CD8-positive, alpha-beta memory T cell (primary cell): ENCODE data around the gene VRK2. TPM values are rescaled to one million over a fixed set of nuclear protein-coding genes. Genes with fewer than 3 reads are reported as not detected.
A peak's percentile ranks its signal among the peaks of the same experiment; 100 is the strongest.
"Not testable (repeated sequence)": the region's sequence is repeated elsewhere in the genome, so short reads cannot be mapped to it uniquely, and the experiment has no call there.

Source experiments
- CTCF ChIA-PET: fragments of 350-600 bp; sonication (Branson Sonifier 250); formaldehyde crosslinking; loops from one replicate; lab custom pipeline; 2021; ENCODE audit warnings: antibody characterized with exemption; lab: Charles Lee
- POLR2A ChIA-PET: fragments of 350-600 bp; sonication (Branson Sonifier 250); formaldehyde crosslinking; loops from one replicate; lab custom pipeline; 2021; ENCODE audit warnings: antibody characterized with exemption; lab: Charles Lee
- DNase-seq, 5 donors: peaks; one replicate each; pipeline versions ENCODE4 v3.0.0 to v3.0.0-alpha.2; 2020 to 2022; ENCODE audit warnings: mixed read lengths in 1 of 5
- H3K27ac ChIP-seq: one replicate; pipeline ENCODE4 v1.7.0; 2013; ENCODE audit warnings: low read depth, mild to moderate bottlenecking, low read length, moderate library complexity
- H3K27me3 ChIP-seq: 2 replicates; pipeline ENCODE4 v1.7.0; 2013; ENCODE audit warnings: low read length, mild to moderate bottlenecking; ENCODE audit not compliant: insufficient read depth, poor library complexity, severe bottlenecking
- H3K36me3 ChIP-seq: 2 replicates; pipeline ENCODE4 v1.7.0; 2013; ENCODE audit warnings: mild to moderate bottlenecking, low read length, moderate library complexity; ENCODE audit not compliant: insufficient read depth
- H3K4me1 ChIP-seq: 2 replicates; pipeline ENCODE4 v1.7.0; 2013; ENCODE audit warnings: mild to moderate bottlenecking, low read length, moderate library complexity; ENCODE audit not compliant: insufficient read depth
- H3K4me3 ChIP-seq: 2 replicates; pipeline ENCODE4 v1.7.0; 2013; ENCODE audit warnings: mild to moderate bottlenecking, low read length
- H3K9me3 ChIP-seq: 2 replicates; pipeline ENCODE4 v1.7.0; 2013; ENCODE audit warnings: mild to moderate bottlenecking, low read length
- H3K27ac Mint-ChIP-seq, 8 donors: one replicate each; pipeline ENCODE4 v1.8.0; 2020 to 2021; ENCODE audit warnings: mixed read lengths in 8 of 8, mild to moderate bottlenecking in 6 of 8, inconsistent platforms in 3 of 8, moderate library complexity in 3 of 8
- H3K27me3 Mint-ChIP-seq, 2 donors: one replicate each; pipeline ENCODE4 v1.8.0; 2020 to 2021; ENCODE audit warnings: mixed read lengths in 2 of 2, mild to moderate bottlenecking in 1 of 2, moderate library complexity in 1 of 2
- H3K36me3 Mint-ChIP-seq, 3 donors: one replicate each; pipeline ENCODE4 v1.8.0; 2020 to 2021; ENCODE audit warnings: mixed read lengths in 3 of 3, inconsistent platforms in 1 of 3, mild to moderate bottlenecking in 1 of 3
- H3K4me1 Mint-ChIP-seq, 3 donors: one replicate each; pipeline ENCODE4 v1.8.0; 2020 to 2021; ENCODE audit warnings: mixed read lengths in 3 of 3, inconsistent platforms in 1 of 3, mild to moderate bottlenecking in 1 of 3
- H3K4me3 Mint-ChIP-seq, 7 donors: one replicate each; pipeline ENCODE4 v1.8.0; 2020 to 2021; ENCODE audit warnings: mixed read lengths in 7 of 7, mild to moderate bottlenecking in 6 of 7, moderate library complexity in 4 of 7, inconsistent platforms in 2 of 7
- H3K9me3 Mint-ChIP-seq, 5 donors: one replicate each; pipeline ENCODE4 v1.8.0; 2020 to 2022; ENCODE audit warnings: mixed read lengths in 5 of 5, mild to moderate bottlenecking in 3 of 5, moderate library complexity in 2 of 5, inconsistent platforms in 1 of 5
- polyA plus RNA-seq: library from polyadenylated mRNA; unstranded; fragments of 300-500 nt; fragmentation: Illumina TruSeq; gene quantifications from one replicate; pipeline ENCODE4 v1.2.3, GENCODE V29; 2021
- total RNA-seq, 2 experiments: library from RNA; stranded (reverse); gene quantifications; one replicate each; pipeline ENCODE4 v1.2.3, GENCODE V29; 2021

VRK2 gene
- total and polyA plus RNA-seq, 3 experiments from 2014 or later: 21.8 to 30.4 (median 27.6) TPM

DNA sequence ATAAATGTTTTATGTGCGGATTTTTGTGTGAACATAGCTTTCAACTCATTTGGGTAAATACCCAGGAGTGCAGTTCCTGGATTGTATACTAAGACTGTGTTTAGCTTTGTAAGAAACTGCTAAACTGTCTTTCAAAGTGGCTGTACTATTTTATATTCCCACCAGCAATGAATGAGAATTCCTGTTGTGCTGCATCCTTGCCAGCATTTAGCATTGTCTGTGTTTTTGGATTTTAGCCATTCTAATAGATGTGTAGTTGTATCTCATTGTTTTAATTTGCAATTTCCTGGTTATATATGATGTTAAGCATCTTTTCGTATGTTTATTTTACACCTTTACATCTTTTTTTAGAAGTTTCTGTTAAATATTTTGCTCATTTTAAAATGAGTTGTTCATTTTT lies 24.2 kb downstream of the VRK2 start:
- Histone ChIP-seq H3K27me3 (no peaks in the 10 kb centered on the region), H3K4me1 (no peaks in the 10 kb centered on the region), H3K4me3 (no peak overlapping the region), H3K9me3 (no peaks in the 10 kb centered on the region), H3K27ac (no peak overlapping the region), H3K36me3 (no peaks in the 10 kb centered on the region)
- DNase-seq: no peak
- Mint-ChIP-seq H3K9me3 (peaks cover 0 to 8% (median 6%) of the 10 kb centered on the region in 5 donors), H3K27me3 (no peaks in the 10 kb centered on the region), H3K27ac (no peak overlapping the region), H3K4me1 (peaks cover 28 to 74% (median 56%) of the 10 kb centered on the region in 3 donors), H3K4me3 (no peak overlapping the region), H3K36me3 (peaks cover 20 to 23% (median 22%) of the 10 kb centered on the region in 3 donors)
- CTCF ChIA-PET: no interaction called here
- POLR2A ChIA-PET: no interaction called here

DNA sequence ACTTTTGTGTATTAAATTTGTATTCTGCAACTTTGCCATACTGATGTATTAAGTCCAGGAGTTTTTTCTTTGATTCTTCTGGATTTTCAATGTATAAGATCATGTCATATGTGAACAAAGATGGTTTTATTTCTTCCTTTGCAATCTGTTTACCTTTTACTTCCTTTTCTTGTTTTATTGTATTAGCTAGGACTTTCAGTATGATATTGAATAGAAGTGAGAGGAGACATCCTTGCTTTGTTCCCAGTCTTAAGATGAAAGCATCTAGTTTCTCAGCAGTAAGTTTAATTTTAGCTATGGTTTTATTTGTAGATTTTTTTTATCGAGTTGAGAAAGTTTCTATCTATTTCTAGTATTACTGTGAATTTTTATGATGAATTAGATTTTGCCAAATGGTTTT lies 25.5 kb downstream of the VRK2 start:
- POLR2A ChIA-PET: no interaction called here
- no peaks in the 10 kb centered on the region for H3K36me3 ChIP-seq

DNA sequence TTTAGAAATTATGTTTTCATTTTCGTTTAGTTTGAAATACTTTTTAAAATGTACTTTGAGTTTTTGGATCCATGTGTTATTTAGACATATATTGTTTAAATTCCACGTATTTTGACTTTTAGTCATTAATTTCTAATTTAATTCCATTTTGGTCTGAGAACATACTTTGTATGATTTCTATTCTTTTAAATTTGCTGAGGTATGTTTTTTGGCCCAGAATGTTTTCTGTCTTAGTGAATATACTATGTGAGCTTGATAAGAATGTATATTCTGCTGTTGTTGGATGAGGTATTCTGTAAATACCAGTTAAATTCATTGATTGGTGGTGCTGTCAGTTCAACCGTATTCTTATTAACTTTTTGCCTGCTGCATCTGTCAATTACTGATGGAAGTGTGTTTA lies 26.4 kb downstream of the VRK2 start:
- POLR2A ChIA-PET: no interaction called here
- no peak overlapping the region for H3K4me3 Mint-ChIP-seq
- no peak for DNase-seq
- peaks cover 17 to 24% (median 21%) of the 10 kb centered on the region in 3 donors for H3K36me3 Mint-ChIP-seq
- CTCF ChIA-PET: no interaction called here
- Histone ChIP-seq H3K4me1 (no peaks in the 10 kb centered on the region), H3K27ac (no peak overlapping the region), H3K36me3 (no peaks in the 10 kb centered on the region), H3K4me3 (no peak overlapping the region), H3K27me3 (no peaks in the 10 kb centered on the region), H3K9me3 (no peaks in the 10 kb centered on the region)
- peaks cover 0 to 8% (median 6%) of the 10 kb centered on the region in 5 donors for H3K9me3 Mint-ChIP-seq
- H3K4me1 Mint-ChIP-seq: peaks cover 26 to 67% (median 47%) of the 10 kb centered on the region in 3 donors
- no peaks in the 10 kb centered on the region for H3K27me3 Mint-ChIP-seq
- peak overlapping the region in 1 of 8 donors; percentile 46 for H3K27ac Mint-ChIP-seq

More for the DNA sequence above, 25.5 kb downstream of the VRK2 start:
- Histone ChIP-seq H3K4me1 (no peaks in the 10 kb centered on the region), H3K9me3 (no peaks in the 10 kb centered on the region), H3K27me3 (no peaks in the 10 kb centered on the region), H3K4me3 (no peak overlapping the region), H3K27ac (no peak overlapping the region)
- no peak overlapping the region for H3K4me3 Mint-ChIP-seq
- peaks cover 20 to 65% (median 43%) of the 10 kb centered on the region in 3 donors for H3K4me1 Mint-ChIP-seq
- no peaks in the 10 kb centered on the region for H3K27me3 Mint-ChIP-seq
- H3K36me3 Mint-ChIP-seq: peaks cover 17 to 22% (median 21%) of the 10 kb centered on the region in 3 donors
- H3K9me3 Mint-ChIP-seq: peaks cover 0 to 8% (median 6%) of the 10 kb centered on the region in 5 donors
- peak overlapping the region in 2 of 8 donors; percentile 39 for H3K27ac Mint-ChIP-seq
- CTCF ChIA-PET: no interaction called here
- DNase-seq: no peak

DNA sequence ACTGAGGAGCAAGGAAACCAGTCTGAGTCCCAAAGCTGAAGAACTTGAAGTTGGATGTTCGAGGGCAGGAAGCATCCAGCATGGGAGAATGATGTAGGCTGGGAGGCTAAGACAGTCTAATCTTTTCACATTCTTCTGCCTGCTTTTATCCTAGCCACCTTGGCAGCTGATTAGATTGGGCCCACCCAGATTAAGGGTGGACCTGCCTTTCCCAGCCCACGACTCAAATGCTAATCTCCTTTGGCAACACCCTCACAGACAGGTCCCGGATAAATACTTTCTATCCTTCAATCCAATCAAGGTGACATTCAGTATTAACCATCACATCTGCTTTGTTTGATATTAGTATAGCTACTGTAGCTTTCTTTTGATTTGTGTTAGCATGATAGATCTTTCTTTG lies 27.1 kb downstream of the VRK2 start:
- H3K36me3 ChIP-seq: no peaks in the 10 kb centered on the region
- H3K4me3 ChIP-seq: no peak overlapping the region
- no peak overlapping the region for H3K27ac ChIP-seq
- ChIA-PET POLR2A (no interaction called here), CTCF (no interaction called here)
- Mint-ChIP-seq H3K36me3 (peaks cover 10 to 17% (median 15%) of the 10 kb centered on the region in 3 donors), H3K9me3 (peaks cover 0 to 6% (median 0%) of the 10 kb centered on the region in 5 donors), H3K27me3 (no peaks in the 10 kb centered on the region), H3K4me1 (peaks cover 25 to 66% (median 39%) of the 10 kb centered on the region in 3 donors), H3K4me3 (no peak overlapping the region), H3K27ac (peak overlapping the region in 2 of 8 donors; percentile 21 to 57)
- no peak for DNase-seq
- H3K4me1 ChIP-seq: no peaks in the 10 kb centered on the region
- H3K9me3 ChIP-seq: no peaks in the 10 kb centered on the region
- no peaks in the 10 kb centered on the region for H3K27me3 ChIP-seq

DNA sequence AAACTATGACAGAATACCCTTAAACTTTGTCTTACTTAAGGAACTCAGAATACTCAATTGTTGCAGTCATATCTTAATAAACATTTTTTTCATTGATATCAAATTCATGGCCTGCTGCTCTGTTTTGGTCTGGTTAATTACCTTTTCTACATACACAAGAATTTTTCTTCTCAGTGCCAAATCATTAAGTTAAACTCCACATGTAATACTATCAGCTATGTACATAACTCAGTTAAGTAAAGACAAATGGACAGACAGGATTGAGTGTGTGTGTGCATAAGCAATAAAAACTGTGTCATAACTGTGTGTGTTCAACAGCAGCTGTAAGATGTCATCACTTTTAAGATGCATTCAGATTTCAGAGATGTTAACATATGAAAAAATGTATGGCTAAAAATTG lies 34.4 kb downstream of the VRK2 start:
- no peak overlapping the region for H3K4me3 Mint-ChIP-seq
- no peaks in the 10 kb centered on the region for H3K36me3 ChIP-seq
- H3K9me3 Mint-ChIP-seq: no peaks in the 10 kb centered on the region
- peaks cover 5 to 15% (median 8%) of the 10 kb centered on the region in 3 donors for H3K36me3 Mint-ChIP-seq
- no peak overlapping the region for H3K27ac Mint-ChIP-seq
- H3K4me3 ChIP-seq: no peak overlapping the region
- no peaks in the 10 kb centered on the region for H3K27me3 ChIP-seq
- no peak overlapping the region for H3K27ac ChIP-seq
- H3K4me1 ChIP-seq: no peaks in the 10 kb centered on the region
- no peaks in the 10 kb centered on the region for H3K9me3 ChIP-seq
- H3K27me3 Mint-ChIP-seq: no peaks in the 10 kb centered on the region
- ChIA-PET POLR2A (no interaction called here), CTCF (no interaction called here)
- peaks cover 9 to 28% (median 12%) of the 10 kb centered on the region in 3 donors for H3K4me1 Mint-ChIP-seq
- no peak for DNase-seq

DNA sequence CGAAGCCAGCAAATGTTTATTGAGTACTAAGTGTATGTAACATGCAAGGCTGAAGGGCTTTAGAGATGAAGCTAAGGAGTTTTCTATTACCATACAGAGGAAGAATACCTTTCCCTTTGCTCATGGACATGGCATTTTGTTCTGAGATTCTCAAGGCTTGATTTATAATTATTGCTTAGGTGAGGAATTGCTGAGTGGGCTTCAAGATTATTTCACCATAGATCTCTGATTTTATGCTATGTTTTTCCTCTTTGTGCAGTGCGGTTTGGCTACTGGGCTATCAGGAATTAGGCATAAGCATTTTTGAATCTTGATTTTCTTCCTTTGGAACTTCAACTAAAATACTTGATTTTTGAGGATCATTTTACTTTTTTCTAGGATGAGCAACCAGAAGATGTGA lies 42.5 kb downstream of the VRK2 start:
- Mint-ChIP-seq H3K36me3 (peaks cover 38 to 58% (median 45%) of the 10 kb centered on the region in 3 donors), H3K4me3 (no peak overlapping the region), H3K27ac (no peak overlapping the region), H3K4me1 (peaks cover 0 to 6% (median 0%) of the 10 kb centered on the region in 3 donors), H3K27me3 (no peaks in the 10 kb centered on the region), H3K9me3 (peaks cover 0 to 8% (median 5%) of the 10 kb centered on the region in 5 donors)
- Histone ChIP-seq H3K4me1 (no peaks in the 10 kb centered on the region), H3K36me3 (no peaks in the 10 kb centered on the region), H3K27ac (no peak overlapping the region), H3K27me3 (no peaks in the 10 kb centered on the region), H3K4me3 (no peak overlapping the region), H3K9me3 (no peaks in the 10 kb centered on the region)
- DNase-seq: no peak
- CTCF ChIA-PET: no interaction called here
- POLR2A ChIA-PET: no interaction called here

DNA sequence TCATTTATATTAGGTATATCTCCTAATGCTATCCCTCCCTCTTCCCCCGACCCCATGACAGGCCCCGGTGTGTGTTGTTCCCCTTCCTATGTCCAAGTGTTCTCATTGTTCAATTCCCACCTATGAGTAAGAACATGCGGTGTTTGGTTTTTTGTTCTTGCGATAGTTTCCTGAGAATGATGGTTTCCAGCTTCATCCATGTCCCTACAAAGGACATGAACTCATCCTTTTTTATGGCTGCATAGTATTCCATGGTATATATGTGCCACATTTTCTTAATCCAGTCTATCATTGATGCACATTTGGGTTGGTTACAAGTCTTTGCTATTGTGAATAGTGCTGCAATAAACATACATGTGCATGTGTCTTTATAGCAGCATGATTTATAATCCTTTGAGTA lies 46.2 kb downstream of the VRK2 start:
- H3K4me1 Mint-ChIP-seq, H3K4me3 Mint-ChIP-seq, H3K9me3 ChIP-seq, H3K27ac ChIP-seq, H3K27ac Mint-ChIP-seq, H3K4me3 ChIP-seq, DNase-seq, H3K27me3 ChIP-seq, POLR2A ChIA-PET, H3K27me3 Mint-ChIP-seq, H3K36me3 ChIP-seq, CTCF ChIA-PET, H3K4me1 ChIP-seq: not testable (repeated sequence)
- Mint-ChIP-seq H3K36me3 (peaks cover 45 to 59% (median 59%) of the 10 kb centered on the region in 3 donors), H3K9me3 (peaks cover 4 to 20% (median 10%) of the 10 kb centered on the region in 5 donors)

DNA sequence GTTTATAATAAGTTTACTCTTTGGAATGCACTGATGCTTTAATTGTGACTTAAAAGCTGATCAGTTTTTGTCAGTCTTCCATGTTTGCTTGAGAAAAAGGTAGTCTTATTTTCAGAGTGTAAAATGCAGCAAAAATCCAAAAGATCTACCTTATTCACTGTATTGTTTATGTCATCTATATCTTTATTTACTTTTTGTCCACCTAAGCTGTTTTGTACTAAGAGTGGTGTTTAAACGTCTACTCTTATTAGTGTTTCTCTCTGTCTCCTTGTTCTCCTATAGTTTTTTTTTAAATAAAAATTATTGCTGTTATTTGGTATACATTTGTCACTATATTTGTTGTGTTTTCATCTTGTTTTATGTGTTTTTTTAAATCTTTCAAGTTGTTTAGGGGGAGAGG lies 50.4 kb downstream of the VRK2 start:
- CTCF ChIA-PET: no interaction called here
- no peak overlapping the region for H3K4me3 ChIP-seq
- no peaks in the 10 kb centered on the region for H3K4me1 ChIP-seq
- H3K27me3 ChIP-seq: no peaks in the 10 kb centered on the region
- no peaks in the 10 kb centered on the region for H3K9me3 ChIP-seq
- POLR2A ChIA-PET: no interaction called here
- no peak overlapping the region for H3K4me3 Mint-ChIP-seq
- no peak overlapping the region for H3K27ac Mint-ChIP-seq
- no peak for DNase-seq
- no peaks in the 10 kb centered on the region for H3K27me3 Mint-ChIP-seq
- peaks cover 0 to 14% (median 4%) of the 10 kb centered on the region in 3 donors for H3K4me1 Mint-ChIP-seq
- H3K36me3 ChIP-seq: no peaks in the 10 kb centered on the region
- H3K27ac ChIP-seq: no peak overlapping the region
- peaks cover 21 to 35% (median 33%) of the 10 kb centered on the region in 3 donors for H3K36me3 Mint-ChIP-seq
- peaks cover 4 to 20% (median 10%) of the 10 kb centered on the region in 5 donors for H3K9me3 Mint-ChIP-seq
